DOHH2 (cell line): ENCODE results near the gene NRCAM.

Source experiments
- H3F3A ChIP-seq: fragments of 200-600 bp; sonication (generic), shearing (Covaris generic); 2 replicates; pipeline ENCODE4 v1.6.0; 2016; ENCODE audit warnings: antibody characterized with exemption, mild to moderate bottlenecking; ENCODE audit not compliant: control insufficient read depth, insufficient read depth
- H3K27ac ChIP-seq: fragments of 200-600 bp; sonication (generic); 2 replicates; pipeline ENCODE4 v1.5.1; 2014; ENCODE audit warnings: low read depth, mild to moderate bottlenecking, low read length, moderate library complexity
- H3K27me3 ChIP-seq: fragments of 200-600 bp; sonication (generic); 2 replicates; pipeline ENCODE4 v1.6.1; 2014; ENCODE audit warnings: mild to moderate bottlenecking, low read length, mixed read lengths; ENCODE audit not compliant: control insufficient read depth
- H3K36me3 ChIP-seq: fragments of 200-600 bp; sonication (generic); 2 replicates; pipeline ENCODE4 v1.6.1; 2014; ENCODE audit warnings: mild to moderate bottlenecking, low read length, moderate library complexity, mixed read lengths; ENCODE audit not compliant: control insufficient read depth
- H3K4me1 ChIP-seq: fragments of 200-600 bp; sonication (generic); 2 replicates; pipeline ENCODE4 v1.6.1; 2014; ENCODE audit warnings: mild to moderate bottlenecking, low read length, mixed read lengths; ENCODE audit not compliant: control insufficient read depth
- H3K4me2 ChIP-seq: fragments of 200-600 bp; sonication (generic); 2 replicates; pipeline ENCODE4 v1.6.0; 2014; ENCODE audit warnings: mild to moderate bottlenecking, low read length, moderate library complexity
- H3K4me3 ChIP-seq: fragments of 200-600 bp; sonication (generic); 2 replicates; pipeline ENCODE4 v1.5.1; 2014; ENCODE audit warnings: mild to moderate bottlenecking, low read length, mixed read lengths
- H3K79me2 ChIP-seq: fragments of 200-600 bp; sonication (generic); 2 replicates; pipeline ENCODE4 v1.6.1; 2014; ENCODE audit warnings: mild to moderate bottlenecking, low read length, mixed read lengths; ENCODE audit not compliant: control insufficient read depth
- H3K9me2 ChIP-seq: fragments of 200-600 bp; sonication (generic); replicated peaks from 2 replicates; pipeline ENCODE4 v1.6.1; 2014; ENCODE audit warnings: mild to moderate bottlenecking, low read length, mixed read lengths; ENCODE audit not compliant: control insufficient read depth
- H3K9me3 ChIP-seq: fragments of 200-600 bp; sonication (generic); 2 replicates; pipeline ENCODE4 v1.6.1; 2014; ENCODE audit warnings: antibody characterized with exemption, low read length, mixed read lengths; ENCODE audit not compliant: control insufficient read depth, insufficient read depth
- H4K20me1 ChIP-seq: fragments of 200-600 bp; sonication (generic); 2 replicates; pipeline ENCODE4 v1.6.0; 2014; ENCODE audit warnings: low read depth, mild to moderate bottlenecking, antibody characterized with exemption, low read length, moderate library complexity; ENCODE audit not compliant: control insufficient read depth, insufficient read depth
- EZH2phosphoT487 ChIP-seq: fragments of 200-600 bp; sonication (generic); IDR thresholded peaks from 2 replicates; pipeline ENCODE4 v1.6.1; 2017; ENCODE audit warnings: borderline replicate concordance, mild to moderate bottlenecking, antibody characterized with exemption, low read length, moderate library complexity, mixed read lengths
- TF ChIP-seq, protein P1 (sequence below): fragments of 200-600 bp; sonication (generic); IDR thresholded peaks from one replicate; pipeline ENCODE4 v1.5.1; 2014; ENCODE audit warnings: antibody characterized with exemption, mild to moderate bottlenecking, low read depth, low read length; ENCODE audit not compliant: poor library complexity, severe bottlenecking

The NRCAM gene

DNA sequence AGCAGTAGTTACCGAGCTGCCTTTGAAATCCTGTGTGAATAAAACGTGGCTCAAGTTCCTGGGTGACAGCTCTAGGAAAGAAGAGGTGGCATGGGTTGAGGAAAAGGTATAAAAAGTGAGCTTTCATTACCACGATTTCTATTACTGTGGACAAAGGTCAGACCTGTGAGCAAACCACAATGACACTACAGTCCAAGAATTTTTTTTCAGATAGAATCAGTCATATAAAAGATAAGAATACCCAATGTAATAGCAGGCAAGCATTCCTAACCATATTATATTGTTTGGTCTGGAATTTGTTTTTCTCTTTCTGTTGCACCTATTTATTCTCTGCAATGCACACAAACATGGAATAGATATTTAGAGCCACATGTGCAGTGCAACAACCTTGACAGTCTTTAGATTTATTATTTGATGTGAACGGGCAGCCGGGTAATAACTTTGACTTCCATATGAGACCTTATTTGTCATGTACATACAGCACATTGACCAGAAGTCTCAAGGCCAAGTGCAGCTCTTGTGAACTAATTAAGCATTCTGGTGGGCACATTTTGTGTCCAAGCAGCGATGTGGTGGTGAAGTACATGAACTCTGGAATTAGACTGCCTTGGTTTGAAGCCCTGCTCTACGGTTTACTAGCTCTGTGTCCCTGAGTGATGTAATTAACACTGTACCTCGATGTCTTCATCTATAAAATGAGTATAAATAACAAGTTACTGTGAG is 156.8 kb downstream of the NRCAM start:
- no peaks in the 10 kb centered on the region for H3K9me2 ChIP-seq
- H3F3A ChIP-seq: no peaks in the 10 kb centered on the region
- no peak overlapping the region for H3K4me3 ChIP-seq
- H3K27me3 ChIP-seq: no peaks in the 10 kb centered on the region
- peaks cover 3% of the 10 kb centered on the region; the same call in 1 of the 2 replicates for H3K36me3 ChIP-seq
- H3K4me1 ChIP-seq: peaks cover 11% of the 10 kb centered on the region
- H3K9me3 ChIP-seq: 0 out of 2 replicates have a peak, but pooled peaks cover 5% of the 10 kb centered on the region
- TF ChIP-seq EZH2phosphoT487: no peak
- TF ChIP-seq, protein P1, sequence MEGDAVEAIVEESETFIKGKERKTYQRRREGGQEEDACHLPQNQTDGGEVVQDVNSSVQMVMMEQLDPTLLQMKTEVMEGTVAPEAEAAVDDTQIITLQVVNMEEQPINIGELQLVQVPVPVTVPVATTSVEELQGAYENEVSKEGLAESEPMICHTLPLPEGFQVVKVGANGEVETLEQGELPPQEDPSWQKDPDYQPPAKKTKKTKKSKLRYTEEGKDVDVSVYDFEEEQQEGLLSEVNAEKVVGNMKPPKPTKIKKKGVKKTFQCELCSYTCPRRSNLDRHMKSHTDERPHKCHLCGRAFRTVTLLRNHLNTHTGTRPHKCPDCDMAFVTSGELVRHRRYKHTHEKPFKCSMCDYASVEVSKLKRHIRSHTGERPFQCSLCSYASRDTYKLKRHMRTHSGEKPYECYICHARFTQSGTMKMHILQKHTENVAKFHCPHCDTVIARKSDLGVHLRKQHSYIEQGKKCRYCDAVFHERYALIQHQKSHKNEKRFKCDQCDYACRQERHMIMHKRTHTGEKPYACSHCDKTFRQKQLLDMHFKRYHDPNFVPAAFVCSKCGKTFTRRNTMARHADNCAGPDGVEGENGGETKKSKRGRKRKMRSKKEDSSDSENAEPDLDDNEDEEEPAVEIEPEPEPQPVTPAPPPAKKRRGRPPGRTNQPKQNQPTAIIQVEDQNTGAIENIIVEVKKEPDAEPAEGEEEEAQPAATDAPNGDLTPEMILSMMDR: no peak
- no peaks in the 10 kb centered on the region for H4K20me1 ChIP-seq
- no peaks in the 10 kb centered on the region for H3K79me2 ChIP-seq
- H3K4me2 ChIP-seq: no peak overlapping the region
- no peak overlapping the region for H3K27ac ChIP-seq

DNA sequence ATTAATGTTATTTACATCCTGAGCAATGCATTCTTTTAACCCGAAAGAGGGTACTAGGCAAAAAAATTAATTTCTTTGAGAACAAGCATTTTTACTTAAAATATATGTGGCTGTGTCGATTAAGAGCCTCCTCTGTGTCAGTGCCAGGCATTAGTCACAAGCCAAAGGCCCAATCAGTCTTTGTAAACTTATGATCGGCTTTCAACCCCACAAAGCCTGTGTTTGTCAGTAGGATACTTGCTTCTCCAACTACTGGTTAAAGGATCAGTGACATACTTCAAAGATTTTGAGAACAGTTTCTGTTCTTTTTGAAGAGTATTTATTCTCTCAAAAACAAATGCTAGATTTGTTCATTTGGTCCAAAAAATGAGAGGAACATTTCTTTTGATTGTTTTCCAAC is 159.3 kb downstream of the NRCAM start:
- Histone ChIP-seq H3F3A (no peaks in the 10 kb centered on the region), H3K36me3 (peaks cover 3% of the 10 kb centered on the region; the same call in 1 of the 2 replicates), H3K4me3 (no peak overlapping the region), H3K4me2 (no peak overlapping the region), H3K9me3 (0 out of 2 replicates have a peak, but pooled peaks cover 5% of the 10 kb centered on the region), H4K20me1 (no peaks in the 10 kb centered on the region), H3K79me2 (no peaks in the 10 kb centered on the region), H3K27ac (no peak overlapping the region), H3K4me1 (peaks cover 26% of the 10 kb centered on the region), H3K9me2 (no peaks in the 10 kb centered on the region), H3K27me3 (no peaks in the 10 kb centered on the region)
- no peak for TF ChIP-seq EZH2phosphoT487
- TF ChIP-seq, protein P1: no peak

- Histone ChIP-seq H3K9me2 (no peaks in the 10 kb centered on the region), H3K27ac (peak overlapping the region; percentile 44), H3F3A (no peaks in the 10 kb centered on the region), H3K79me2 (no peaks in the 10 kb centered on the region), H4K20me1 (no peaks in the 10 kb centered on the region), H3K4me3 (peak overlapping the region; percentile 30), H3K27me3 (no peaks in the 10 kb centered on the region), H3K36me3 (peaks cover 3% of the 10 kb centered on the region; the same call in 1 of the 2 replicates), H3K9me3 (0 out of 2 replicates have a peak, but pooled peaks cover 5% of the 10 kb centered on the region), H3K4me2 (peak overlapping the region; percentile 47), H3K4me1 (peaks cover 26% of the 10 kb centered on the region)
- no peak for TF ChIP-seq EZH2phosphoT487
- TF ChIP-seq, protein P1: no peak
Observed at GRCh38 chr7:108294595-108294994, 161.6 kb downstream of the NRCAM start.
